HG03060 (cell line): ENCODE data around the gene MYG1.

Experiments
- ATAC-seq: cut with Tn5 transposase; IDR thresholded peaks from one replicate; pipeline ENCODE4 v1.9.1; 2021; ENCODE audit warnings: low read depth, moderate number of reproducible peaks; ENCODE audit not compliant: unreplicated experiment

MYG1 gene, protein sequence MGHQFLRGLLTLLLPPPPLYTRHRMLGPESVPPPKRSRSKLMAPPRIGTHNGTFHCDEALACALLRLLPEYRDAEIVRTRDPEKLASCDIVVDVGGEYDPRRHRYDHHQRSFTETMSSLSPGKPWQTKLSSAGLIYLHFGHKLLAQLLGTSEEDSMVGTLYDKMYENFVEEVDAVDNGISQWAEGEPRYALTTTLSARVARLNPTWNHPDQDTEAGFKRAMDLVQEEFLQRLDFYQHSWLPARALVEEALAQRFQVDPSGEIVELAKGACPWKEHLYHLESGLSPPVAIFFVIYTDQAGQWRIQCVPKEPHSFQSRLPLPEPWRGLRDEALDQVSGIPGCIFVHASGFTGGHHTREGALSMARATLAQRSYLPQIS

DNA sequence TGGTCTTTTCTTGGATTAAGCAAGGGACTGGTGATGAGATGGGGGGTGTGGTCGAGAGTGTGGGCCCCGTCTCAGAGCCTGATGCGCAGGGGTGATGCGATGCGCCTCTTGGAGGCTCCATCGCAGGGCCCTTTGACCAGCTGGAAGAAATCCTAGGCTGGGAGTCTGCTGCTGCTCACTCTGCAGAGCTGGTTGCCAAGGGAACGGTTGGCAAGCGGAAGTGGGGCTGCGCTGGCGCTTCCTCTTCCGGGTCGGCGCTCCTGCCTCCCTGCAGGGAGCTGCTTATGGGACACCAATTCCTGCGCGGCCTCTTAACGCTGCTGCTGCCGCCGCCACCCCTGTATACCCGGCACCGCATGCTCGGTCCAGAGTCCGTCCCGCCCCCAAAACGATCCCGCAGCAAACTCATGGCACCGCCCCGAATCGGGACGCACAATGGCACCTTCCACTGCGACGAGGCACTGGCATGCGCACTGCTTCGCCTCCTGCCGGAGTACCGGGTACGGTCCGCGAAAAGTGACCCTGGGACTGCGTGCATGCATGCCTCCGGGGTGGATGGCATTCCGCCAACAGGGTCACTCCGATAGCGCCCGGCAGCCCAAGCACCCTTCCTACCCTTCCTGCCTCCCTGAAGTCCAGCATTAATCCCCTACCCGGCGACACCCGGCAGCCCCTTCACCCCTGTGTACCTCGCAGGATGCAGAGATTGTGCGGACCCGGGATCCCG lies at the start of gene MYG1:
MYG1 (plus strand) TSS at position 242 of the 727 bp plus-strand sequence; CDS start at position 285, 43 bp downstream.
- ATAC-seq, result no peak

DNA sequence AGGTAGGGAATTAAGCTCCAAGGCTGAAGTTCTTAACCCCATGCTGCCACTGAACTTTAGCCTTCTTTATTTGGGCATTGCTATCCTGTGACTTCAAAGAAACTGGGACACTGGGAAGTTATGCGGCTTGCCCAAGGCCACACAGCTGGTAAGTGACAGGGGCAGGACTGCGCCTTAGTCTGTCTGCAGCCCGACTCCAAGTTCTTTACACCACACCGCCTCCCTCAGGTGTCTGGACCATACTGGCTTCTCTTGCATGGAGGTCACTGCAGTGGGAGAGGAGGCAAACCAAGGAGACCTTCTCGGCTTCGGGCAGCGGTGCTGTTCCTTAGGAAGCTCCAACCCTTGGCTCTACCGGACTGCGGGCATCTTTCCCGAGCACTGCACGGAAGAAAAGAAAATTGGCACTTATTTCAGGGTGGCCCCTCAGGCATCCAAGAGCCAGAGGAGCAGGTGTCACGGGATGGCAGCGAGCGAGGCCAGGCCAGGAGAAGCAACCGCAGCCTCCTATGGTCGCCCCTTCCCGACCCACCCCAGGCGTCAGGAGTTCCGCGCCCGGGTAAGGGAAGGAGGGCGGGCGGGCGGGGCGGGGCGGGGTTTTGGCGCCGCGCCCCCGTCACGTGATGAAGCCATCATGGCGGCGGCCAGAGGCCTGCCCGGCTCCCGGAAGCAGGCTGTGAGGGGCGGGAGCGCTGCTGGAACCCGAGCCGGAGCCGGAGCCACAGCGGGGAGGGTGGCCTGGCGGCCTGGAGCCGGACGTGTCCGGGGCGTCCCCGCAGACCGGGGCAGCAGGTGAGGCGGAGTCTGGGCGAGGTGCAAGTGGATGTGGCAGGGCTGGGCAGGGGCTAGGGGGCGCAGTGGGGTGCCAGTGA lies 47.8 kb upstream of the MYG1 start:
- no peak for ATAC-seq

DNA sequence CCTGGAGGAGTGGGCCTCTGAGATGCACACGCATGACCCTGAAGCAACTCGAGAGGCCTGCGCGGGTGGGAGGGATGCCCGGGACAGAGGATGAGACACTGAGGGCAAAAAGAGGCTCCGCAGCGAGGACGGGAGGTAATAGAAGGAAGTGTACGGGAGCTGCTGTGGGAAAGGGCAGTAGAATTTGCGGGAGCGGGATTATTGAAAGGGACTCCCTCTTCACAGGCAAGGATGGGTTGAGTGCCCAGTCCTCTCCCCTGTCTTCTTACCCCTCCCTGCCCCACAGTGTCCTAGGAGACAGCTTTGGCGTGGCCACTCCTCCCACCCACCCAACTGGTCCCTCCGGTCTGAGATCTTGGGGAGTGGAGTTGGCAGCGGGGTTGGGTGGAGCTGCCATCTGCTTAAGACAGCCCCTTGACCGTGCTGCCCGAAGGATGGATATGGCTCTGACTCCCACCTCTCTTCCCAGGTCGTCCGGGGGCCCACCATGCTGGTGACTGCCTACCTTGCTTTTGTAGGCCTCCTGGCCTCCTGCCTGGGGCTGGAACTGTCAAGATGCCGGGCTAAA lies 47.1 kb upstream of the MYG1 start:
- ATAC-seq, result no peak

DNA sequence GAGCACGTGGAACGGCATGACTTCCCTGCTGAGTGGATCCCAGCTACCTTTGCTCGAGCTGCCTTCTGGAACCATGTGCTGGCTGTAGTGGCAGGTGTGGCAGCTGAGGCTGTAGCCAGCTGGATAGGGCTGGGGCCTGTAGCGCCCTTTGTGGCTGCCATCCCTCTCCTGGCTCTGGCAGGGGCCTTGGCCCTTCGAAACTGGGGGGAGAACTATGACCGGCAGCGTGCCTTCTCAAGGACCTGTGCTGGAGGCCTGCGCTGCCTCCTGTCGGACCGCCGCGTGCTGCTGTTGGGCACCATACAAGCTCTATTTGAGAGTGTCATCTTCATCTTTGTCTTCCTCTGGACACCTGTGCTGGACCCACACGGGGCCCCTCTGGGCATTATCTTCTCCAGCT lies 46.2 kb upstream of the MYG1 start:
- ATAC-seq, result no peak

DNA sequence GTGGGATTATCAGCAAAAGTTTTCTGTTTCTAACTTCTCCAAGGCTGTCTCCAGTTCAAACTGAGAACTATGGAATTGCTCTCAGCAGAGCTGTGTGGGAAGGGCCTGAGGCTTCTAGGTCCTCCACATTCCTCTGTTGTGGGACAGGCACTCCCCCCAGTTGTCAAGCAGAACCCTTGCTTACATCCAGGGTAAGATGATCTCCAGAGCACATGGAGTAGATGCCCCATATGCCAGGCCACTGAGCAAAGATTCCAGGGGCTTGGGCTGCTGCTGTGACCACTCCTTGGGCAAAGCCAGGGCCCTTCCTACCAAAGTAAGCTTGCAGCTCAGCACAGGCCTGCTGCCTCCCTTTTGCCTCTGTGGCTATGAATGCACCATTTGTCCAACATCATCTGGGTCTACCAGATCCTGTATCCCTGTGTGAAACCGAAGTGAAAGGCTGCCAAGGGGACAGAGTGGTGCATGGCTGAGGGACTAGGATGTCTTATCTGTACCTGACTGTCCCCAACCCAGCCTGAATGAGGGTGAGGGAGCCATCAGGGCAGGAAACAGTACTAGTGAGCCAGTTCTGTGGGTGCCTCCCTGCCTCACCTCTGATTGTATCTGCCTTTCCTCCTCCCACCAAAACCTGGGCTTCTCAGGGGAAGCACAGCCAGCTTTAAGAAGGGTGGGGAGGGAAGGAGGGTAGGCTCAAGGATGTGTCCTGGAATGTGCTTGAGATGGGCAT lies 44.5 kb upstream of the MYG1 start:
- ATAC-seq, result no peak

DNA sequence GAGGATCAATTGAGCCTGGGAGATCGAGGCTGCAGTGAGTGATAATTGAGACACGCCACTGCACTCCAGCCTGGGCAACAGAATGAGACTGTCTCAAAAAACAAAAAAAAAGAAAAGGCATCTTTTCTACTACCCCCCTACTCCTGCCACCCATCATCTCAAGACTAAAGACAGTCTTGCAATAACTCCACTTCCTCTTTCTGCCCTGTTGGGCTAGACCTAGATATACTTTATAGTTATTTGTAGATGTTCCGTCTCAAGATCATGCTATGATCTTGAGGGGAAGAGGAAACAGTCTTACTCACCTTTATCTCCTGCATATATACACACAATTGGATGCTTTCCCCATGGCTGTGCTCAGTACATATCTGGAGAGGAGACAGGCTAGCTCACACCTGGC lies 43.5 kb upstream of the MYG1 start:
- no peak for ATAC-seq

DNA sequence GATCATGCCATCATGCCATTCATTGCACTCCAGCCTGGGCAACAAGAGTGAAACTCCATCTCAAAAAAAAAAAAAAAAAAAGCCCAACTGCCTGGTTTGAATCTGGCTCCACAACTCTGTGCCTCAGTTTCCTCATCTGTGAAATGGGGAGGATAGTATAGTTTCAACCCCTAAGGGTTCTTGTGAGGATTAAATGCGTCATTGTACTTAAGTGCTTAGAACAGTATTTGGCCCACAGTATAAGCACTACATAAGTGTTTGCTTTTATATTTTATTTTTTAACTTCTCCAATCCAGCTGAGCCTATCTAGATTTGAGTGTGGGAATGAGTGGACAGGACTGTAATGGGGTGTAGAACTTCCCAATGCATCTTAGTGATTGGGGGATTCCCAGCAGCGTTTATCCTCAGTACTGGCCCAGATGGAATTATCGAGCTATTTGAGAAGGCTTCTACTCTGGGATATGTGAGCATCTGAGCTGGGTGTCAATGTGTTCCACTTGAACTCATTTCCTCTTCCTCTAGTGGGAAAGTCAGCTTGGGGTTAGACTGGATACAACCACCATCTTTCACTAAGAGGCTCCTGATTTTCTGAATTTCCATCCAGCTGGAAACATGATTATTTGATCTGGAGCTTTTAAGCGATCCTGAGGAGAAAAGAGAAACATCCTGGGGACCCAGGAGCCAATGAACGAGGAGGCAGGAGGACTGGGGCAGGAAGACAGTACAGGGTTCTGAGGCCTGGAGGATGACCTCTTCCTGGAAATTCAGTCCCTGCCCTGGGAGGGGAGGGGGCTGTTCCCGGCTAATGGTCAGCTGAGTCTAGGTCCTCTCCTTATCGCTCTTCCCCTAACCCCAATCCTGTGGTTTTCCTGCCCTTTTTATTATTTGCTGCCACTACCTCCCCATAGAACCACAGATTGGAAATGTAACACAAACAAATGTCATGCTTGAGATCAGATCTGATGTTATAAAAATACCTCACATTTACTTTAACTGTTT lies 40.7 kb upstream of the MYG1 start:
- ATAC-seq, result no peak

DNA sequence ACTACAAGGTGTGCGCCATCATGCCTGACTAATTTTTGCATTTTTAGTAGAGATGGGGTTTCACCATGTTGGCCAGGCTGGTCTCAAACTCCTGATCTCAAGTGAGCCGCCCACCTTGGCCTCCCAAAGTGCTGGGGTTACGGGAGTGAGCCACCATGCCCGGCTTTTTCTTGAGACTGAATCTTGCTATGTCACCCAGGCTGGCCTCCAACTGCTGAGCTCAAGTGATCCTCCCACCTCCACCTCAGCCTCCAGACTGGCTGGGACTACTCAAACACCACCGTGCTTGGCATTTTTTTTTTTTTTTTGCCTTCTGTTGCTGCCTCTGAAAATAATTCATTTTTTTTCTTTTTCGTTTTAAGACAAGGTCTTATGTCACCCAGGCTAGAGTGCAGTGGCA lies 39.6 kb upstream of the MYG1 start:
- ATAC-seq, result no peak

DNA sequence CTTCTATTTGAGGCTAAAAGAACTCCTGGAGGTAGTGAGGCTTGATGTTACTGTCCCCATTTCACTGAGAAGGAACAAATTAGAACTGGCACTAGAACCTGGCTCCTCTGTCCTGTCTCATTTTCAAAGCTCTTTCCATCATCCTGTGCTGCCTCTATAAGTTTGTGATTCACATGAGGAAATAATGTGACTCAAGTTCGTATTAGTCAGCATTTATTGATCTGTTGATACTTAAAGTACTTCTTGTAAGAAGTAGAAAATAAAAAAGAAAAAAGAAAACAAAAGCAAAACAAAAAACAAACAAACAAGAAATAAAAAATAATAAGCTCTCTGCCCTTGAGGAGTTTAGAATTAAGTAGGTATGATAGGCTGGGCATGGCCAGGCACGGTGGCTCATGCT lies 33.7 kb upstream of the MYG1 start:
- no peak for ATAC-seq

DNA sequence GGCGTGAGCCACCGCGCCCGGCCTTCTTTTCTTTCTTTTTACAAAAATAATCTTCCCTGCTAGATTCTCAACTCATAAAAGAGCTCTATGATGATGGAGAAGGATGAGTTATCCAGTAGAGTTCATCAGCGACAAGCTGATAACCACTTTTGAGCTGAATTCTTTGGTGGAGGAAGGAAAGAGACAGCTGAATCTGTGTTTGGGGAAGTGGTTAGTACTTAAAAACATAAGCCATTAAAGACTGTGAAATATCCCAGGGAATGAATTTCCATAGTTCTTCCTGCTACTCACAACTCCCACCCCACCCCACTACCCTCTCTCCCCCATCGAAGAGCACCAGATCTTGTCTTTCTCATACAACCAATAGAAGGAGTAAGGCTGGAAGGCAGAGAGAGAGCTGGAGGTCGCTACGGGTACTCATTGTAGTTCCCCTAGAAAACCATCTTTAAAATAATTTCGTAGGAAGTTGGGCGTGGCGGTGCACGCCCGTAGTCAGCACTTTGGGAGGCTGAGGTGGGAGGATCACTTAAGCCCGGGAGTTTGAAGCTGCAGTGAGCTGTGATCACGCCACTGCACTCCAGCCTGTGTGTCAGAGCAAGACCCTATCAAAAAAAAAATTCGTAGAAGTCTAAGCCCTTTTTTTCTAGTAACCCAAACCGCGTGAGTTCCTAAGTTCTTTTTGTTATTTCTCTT lies 32.0 kb upstream of the MYG1 start:
- no peak for ATAC-seq

DNA sequence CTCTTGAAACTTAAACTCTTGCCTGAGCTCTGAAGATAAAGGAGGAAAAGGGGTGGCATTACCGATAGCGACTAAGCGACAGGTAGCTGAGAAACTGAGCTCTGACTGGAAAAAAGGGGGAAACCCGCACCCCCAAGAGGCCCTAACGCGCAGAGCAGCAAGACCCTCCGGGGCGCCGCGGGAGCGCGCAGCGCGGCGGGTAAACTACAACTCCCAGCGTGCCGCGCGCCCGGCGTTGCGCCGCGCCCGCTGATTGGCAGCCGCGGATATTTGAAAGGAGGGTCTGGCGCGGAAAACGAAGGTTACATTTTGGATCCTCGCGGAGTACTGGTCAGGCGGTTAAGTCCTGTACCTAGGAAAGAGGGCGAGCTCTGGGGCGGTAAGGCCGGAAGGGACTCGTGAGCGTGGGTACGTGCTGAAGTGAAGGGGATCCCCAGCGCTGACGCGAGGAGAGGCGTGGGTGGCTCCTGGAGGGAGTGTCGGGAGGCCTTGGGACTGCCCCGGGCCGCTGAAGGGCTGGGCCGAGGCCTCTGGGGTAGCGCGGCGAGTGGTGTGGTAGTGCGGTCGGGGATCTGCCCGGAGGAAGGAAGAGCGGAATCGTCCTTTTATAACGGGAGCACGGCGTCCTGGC lies 31.4 kb upstream of the MYG1 start, which contains the start of gene ESPL1:
ESPL1 (plus strand) TSS at position 301 of the 631 bp plus-strand sequence. CDS start 468 bp downstream, outside the sequence.
- peak; percentile 63 for ATAC-seq

DNA sequence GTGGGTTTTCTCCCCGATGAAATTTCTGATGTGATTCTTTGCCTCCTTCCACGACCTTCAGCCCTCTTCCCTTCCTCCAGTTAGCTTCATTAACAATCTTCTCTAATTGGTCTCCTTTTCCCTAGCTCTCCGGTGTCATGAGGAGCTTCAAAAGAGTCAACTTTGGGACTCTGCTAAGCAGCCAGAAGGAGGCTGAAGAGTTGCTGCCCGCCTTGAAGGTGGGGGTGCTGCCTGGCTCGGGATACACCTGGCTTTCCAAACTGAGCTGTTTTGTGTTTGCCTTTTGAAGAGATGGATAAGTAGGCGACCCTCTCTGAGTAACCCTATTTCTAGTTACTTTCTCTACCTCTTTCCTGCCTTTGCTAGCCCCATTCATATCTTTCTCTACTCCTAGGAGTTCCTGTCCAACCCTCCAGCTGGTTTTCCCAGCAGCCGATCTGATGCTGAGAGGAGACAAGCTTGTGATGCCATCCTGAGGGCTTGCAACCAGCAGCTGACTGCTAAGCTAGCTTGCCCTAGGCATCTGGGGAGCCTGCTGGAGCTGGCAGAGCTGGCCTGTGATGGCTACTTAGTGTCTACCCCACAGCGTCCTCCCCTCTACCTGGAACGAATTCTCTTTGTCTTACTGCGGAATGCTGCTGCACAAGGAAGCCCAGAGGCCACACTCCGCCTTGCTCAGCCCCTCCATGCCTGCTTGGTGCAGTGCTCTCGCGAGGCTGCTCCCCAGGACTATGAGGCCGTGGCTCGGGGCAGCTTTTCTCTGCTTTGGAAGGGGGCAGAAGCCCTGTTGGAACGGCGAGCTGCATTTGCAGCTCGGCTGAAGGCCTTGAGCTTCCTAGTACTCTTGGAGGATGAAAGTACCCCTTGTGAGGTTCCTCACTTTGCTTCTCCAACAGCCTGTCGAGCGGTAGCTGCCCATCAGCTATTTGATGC lies 30.6 kb upstream of the MYG1 start:
- ATAC-seq, result no peak

DNA sequence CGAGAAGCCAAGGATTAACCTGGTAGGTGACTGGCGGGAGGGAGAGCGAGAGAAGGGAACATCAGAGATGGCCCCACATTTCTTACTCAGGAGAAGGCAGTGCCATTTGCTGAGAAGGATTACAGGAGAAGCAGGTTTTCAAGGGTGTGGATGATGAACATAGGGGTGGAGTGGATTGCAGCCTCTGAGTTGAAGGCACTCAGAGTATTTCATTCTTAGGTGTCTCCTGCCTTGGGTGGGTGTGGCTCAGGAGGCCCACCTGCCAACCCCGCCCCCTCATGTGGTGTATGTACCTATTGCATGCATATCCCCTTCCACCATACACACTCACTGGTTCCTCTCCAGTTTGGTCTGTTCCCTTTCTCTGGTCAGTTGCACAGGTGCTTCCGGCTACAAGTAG lies 25.1 kb upstream of the MYG1 start:
- ATAC-seq, result no peak

DNA sequence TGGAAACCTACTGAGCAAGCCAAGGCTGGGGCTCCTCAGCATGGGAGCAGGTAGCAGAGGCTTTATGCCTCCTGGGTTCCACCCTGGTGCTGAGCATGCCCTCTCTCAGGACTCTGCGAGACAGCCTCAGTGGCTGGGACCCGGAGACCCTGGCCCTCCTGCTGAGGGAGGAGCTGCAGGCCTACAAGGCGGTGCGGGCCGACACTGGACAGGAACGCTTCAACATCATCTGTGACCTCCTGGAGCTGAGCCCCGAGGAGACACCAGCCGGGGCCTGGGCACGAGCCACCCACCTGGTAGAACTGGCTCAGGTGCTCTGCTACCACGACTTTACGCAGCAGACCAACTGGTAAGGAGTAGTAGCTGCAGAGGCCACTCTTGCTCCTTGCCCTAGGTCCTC lies 23.0 kb upstream of the MYG1 start:
- no peak for ATAC-seq

DNA sequence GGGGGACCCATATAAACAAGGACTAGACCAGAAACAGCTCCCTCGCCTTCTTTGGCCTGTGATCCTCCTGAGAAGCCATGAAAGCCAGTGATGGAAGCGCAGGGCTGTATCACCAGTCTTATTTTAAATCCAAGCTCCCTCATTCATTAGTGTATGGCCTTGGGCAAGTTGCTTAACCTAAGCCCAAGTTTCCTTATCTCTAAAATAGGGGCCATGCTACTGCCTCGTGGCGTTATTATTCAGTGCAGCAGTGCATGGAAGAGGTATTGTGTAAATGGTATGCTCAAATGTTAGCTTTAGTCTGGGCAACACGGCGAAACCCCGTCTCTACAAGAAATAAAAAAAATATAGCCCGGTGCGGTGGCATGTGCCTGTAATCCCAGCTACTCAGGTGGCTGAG lies 21.5 kb upstream of the MYG1 start:
- ATAC-seq, result no peak

DNA sequence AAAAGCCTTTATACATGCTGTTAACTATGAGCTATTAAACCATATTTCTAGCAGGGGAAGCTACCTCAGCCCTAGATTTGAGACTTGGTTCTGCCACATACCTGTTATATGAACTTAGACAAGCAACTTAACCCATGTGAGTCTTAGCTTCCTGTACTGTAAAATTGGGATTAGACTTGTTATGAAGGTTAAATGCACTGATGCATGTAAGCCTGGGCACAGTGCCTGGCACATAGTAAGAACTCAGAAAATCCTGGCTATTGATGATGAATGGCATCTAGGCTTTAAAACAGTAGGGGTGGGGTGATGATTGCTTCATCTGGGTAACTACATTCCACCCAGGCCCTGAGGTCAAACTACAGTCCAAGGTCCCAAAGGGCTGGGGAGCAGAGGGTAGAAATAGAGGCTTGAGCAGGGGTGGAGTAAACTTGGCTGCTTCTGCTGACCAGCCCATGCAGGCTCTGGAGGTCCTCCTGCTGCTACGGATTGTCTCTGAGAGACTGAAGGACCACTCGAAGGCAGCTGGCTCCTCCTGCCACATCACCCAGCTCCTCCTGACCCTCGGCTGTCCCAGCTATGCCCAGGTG lies 20.1 kb upstream of the MYG1 start:
- ATAC-seq, result no peak
